SK-N-SH (cell line): ENCODE results near the gene P4HTM. TPM values are rescaled to one million over a fixed set of nuclear protein-coding genes. Genes with fewer than 3 reads are reported as not detected.

Source experiments
- CTCF ChIA-PET: fragments of 300-600, 350-600 bp; formaldehyde crosslinking; extraction: SDS; loops from one replicate; lab custom pipeline; 2021; lab: Yijun Ruan, JAX
- POLR2A ChIA-PET: fragments of 350-600 bp; sonication (Branson Sonifier 250); formaldehyde crosslinking; extraction: SDS; loops from one replicate; lab custom pipeline; 2020; ENCODE audit warnings: antibody characterized with exemption, inconsistent platforms; lab: Yijun Ruan, JAX
- DNase-seq: peaks from one replicate; pipeline ENCODE4 v3.0.0; 2012
- H2AFZ ChIP-seq: fragments of 200-600 bp; sonication (generic); 2 replicates; pipeline ENCODE4 v1.8.1; 2016; ENCODE audit warnings: antibody characterized with exemption, mild to moderate bottlenecking, low read depth
- H3F3A ChIP-seq: fragments of 200-600 bp; sonication (generic); replicated peaks from 2 replicates; pipeline ENCODE3; 2016; ENCODE audit warnings: antibody characterized with exemption, mild to moderate bottlenecking; ENCODE audit not compliant: insufficient read depth
- H3K27ac ChIP-seq, 2 experiments: fragments of 200-500 bp in 1 of 2; fragments of 200-600 bp in 1 of 2; sonication (Bioruptor generic) in 1 of 2; sonication (generic), shearing (Covaris generic) in 1 of 2; 2 replicates each; pipeline versions ENCODE4 v1.5.1 to v1.6.1; 2014 to 2016; ENCODE audit warnings: low read depth in 2 of 2, inconsistent platforms in 1 of 2, low read length in 1 of 2, mild to moderate bottlenecking in 1 of 2, mixed read lengths in 1 of 2
- H3K27me3 ChIP-seq: fragments of 200-600 bp; sonication (generic), shearing (Covaris generic); 2 replicates; pipeline ENCODE4 v1.6.1; 2016; ENCODE audit warnings: mixed run types; ENCODE audit not compliant: insufficient read depth
- H3K36me3 ChIP-seq, 2 experiments: fragments of 200-500 bp in 1 of 2; fragments of 200-600 bp in 1 of 2; sonication (Bioruptor generic) in 1 of 2; sonication (generic) in 1 of 2; replicated peaks in 1 of 2; 2 replicates each; pipeline versions ENCODE3 to v1.5.1; 2014 to 2016; ENCODE audit warnings: low read length in 1 of 2, mild to moderate bottlenecking in 1 of 2; ENCODE audit not compliant: insufficient read depth in 2 of 2, control insufficient read depth in 1 of 2
- H3K4me1 ChIP-seq, 2 experiments: fragments of 200-500 bp in 1 of 2; fragments of 200-600 bp in 1 of 2; sonication (Bioruptor generic) in 1 of 2; sonication (generic), shearing (Covaris generic) in 1 of 2; 2 replicates each; pipeline versions ENCODE4 v1.5.1 to v1.6.1; 2014 to 2016; ENCODE audit warnings: low read depth in 1 of 2, low read length in 1 of 2, mixed run types in 1 of 2; ENCODE audit not compliant: insufficient read depth in 2 of 2, control insufficient read depth in 1 of 2
- H3K4me2 ChIP-seq: fragments of 200-600 bp; sonication (generic), shearing (Covaris generic); 2 replicates; pipeline ENCODE4 v1.6.1; 2017; ENCODE audit warnings: mixed run types
- H3K4me3 ChIP-seq, 2 experiments: fragments of 200-500 bp in 1 of 2; fragments of 200-600 bp in 1 of 2; sonication (Bioruptor generic) in 1 of 2; sonication (generic), shearing (Covaris generic) in 1 of 2; 2 replicates each; pipeline versions ENCODE4 v1.5.1 to v1.8.1; 2014 to 2016; ENCODE audit warnings: low read depth in 2 of 2, inconsistent platforms in 1 of 2, low read length in 1 of 2, mild to moderate bottlenecking in 1 of 2, mixed read lengths in 1 of 2, moderate library complexity in 1 of 2
- H3K79me2 ChIP-seq: fragments of 200-600 bp; sonication (generic); 2 replicates; pipeline ENCODE4 v1.8.1; 2017; ENCODE audit warnings: mild to moderate bottlenecking; ENCODE audit not compliant: insufficient read depth
- H3K9ac ChIP-seq: fragments of 200-600 bp; sonication (generic); 2 replicates; pipeline ENCODE4 v1.6.1; 2017; ENCODE audit warnings: mixed run types
- H3K9me2 ChIP-seq: fragments of 200-600 bp; sonication (generic); 2 replicates; pipeline ENCODE4 v1.6.1; 2017; ENCODE audit warnings: mixed run types
- H3K9me3 ChIP-seq: fragments of 200-600 bp; sonication (generic); 2 replicates; pipeline ENCODE4 v1.6.1; 2017; ENCODE audit warnings: mixed run types, mild to moderate bottlenecking, moderate library complexity
- H4K20me1 ChIP-seq: fragments of 200-600 bp; sonication (generic); 2 replicates; pipeline ENCODE4 v1.6.1; 2017; ENCODE audit warnings: mild to moderate bottlenecking, mixed run types; ENCODE audit not compliant: insufficient read depth
- CHD2 ChIP-seq: fragments of 150-350 bp; IDR thresholded peaks from 2 replicates; pipeline ENCODE4 v1.6.1; 2018; ENCODE audit warnings: low read length; ENCODE audit not compliant: partially characterized antibody
- EP300 ChIP-seq, 2 experiments: IDR thresholded peaks; 2 replicates each; pipeline versions ENCODE4 v1.4.0 to v1.6.1; 2012; ENCODE audit warnings: borderline replicate concordance in 1 of 2, low read depth in 1 of 2, low read length in 1 of 2
- FOSL2 ChIP-seq: IDR thresholded peaks from 2 replicates; pipeline ENCODE4 v1.4.0; 2012; ENCODE audit warnings: low read depth, mild to moderate bottlenecking, moderate library complexity, borderline replicate concordance
- FOXM1 ChIP-seq: IDR thresholded peaks from 2 replicates; pipeline ENCODE4 v1.4.0; 2012; ENCODE audit warnings: low read depth, mild to moderate bottlenecking
- GABPA ChIP-seq: IDR thresholded peaks from 2 replicates; pipeline ENCODE4 v1.4.0; 2012; ENCODE audit warnings: low read depth, mild to moderate bottlenecking
- GATA2 ChIP-seq: sonication (generic); formaldehyde crosslinking; IDR thresholded peaks from 2 replicates; pipeline ENCODE4 v1.5.0; 2020; ENCODE audit warnings: mild to moderate bottlenecking, missing genetic modification reagents
- MEF2A ChIP-seq: IDR thresholded peaks from 2 replicates; pipeline ENCODE4 v1.4.0; 2012; ENCODE audit warnings: low read depth, borderline replicate concordance
- RAD21 ChIP-seq: IDR thresholded peaks from 2 replicates; pipeline ENCODE4 v1.6.1; 2012; ENCODE audit warnings: mild to moderate bottlenecking, low read length
- RCOR1 ChIP-seq: fragments of 150-350 bp; IDR thresholded peaks from 2 replicates; pipeline ENCODE4 v1.6.1; 2017; ENCODE audit warnings: antibody characterized with exemption, low read length
- TAF1 ChIP-seq: IDR thresholded peaks from 2 replicates; pipeline ENCODE4 v1.6.1; 2012; ENCODE audit warnings: low read depth, mild to moderate bottlenecking, low read length, moderate library complexity, borderline replicate concordance
- TEAD4 ChIP-seq: IDR thresholded peaks from 2 replicates; pipeline ENCODE4 v1.4.0; 2012; ENCODE audit warnings: mild to moderate bottlenecking, borderline replicate concordance; ENCODE audit not compliant: insufficient read depth
- WGBS: methylation state at CpG from one replicate; pipeline ENCODE4 v1.1.6; 2017; ENCODE audit warnings: low lambda C conversion rate; 5-methylcytosine and 5-hydroxymethylcytosine counted together
- polyA plus RNA-seq, 3 experiments: library from polyadenylated mRNA; depleted of rRNA; stranded (reverse); fragments of >200 nt; gene quantifications; 2 replicates each; pipeline ENCODE4 v1.2.3, GENCODE V29; 2012
- TF ChIP-seq, protein P1 (sequence below): fragments of 200-600 bp; sonication (generic); IDR thresholded peaks from 2 replicates; pipeline ENCODE4 v1.6.1; 2017; ENCODE audit warnings: antibody characterized with exemption, mild to moderate bottlenecking, moderate library complexity
- TF ChIP-seq, protein P2 (sequence below): IDR thresholded peaks from 2 replicates; pipeline ENCODE4 v1.4.0; 2012; ENCODE audit warnings: low read depth, borderline replicate concordance
- TF ChIP-seq, protein P3 (sequence below): fragments of 150-350 bp; IDR thresholded peaks from 2 replicates; pipeline ENCODE4 v1.6.1; 2017; ENCODE audit warnings: antibody characterized with exemption, low read length, low read depth, borderline replicate concordance

P4HTM gene
- polyA plus RNA-seq, 1 of the 3 experiments (the other 2 are of a cell fraction), result 21.0 TPM

DNA sequence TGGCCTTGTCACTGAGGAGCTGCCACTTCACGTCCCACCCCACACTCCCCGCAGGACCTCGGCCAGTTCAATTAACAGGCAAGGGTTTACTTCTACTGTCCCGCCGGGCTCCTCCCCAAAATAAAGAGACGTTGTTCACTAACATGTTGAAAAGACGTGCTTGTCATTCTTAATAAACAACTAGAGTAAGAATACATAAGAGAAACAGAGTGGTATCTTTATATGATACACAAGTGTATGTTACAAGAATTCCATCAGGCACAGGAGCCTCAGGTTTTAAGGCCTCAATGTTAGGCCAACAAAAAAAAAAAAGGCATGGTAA lies 39.5 kb downstream of the P4HTM start:
- no peaks in the 10 kb centered on the region for H4K20me1 ChIP-seq
- H3K4me3 ChIP-seq, result peak overlapping the region; percentile 83 to 87; a peak in 2 of 4 replicates
- H2AFZ ChIP-seq, result peak overlapping the region; percentile 69; the same call in 1 of the 2 replicates
- no peaks in the 10 kb centered on the region for H3K27me3 ChIP-seq
- no peaks in the 10 kb centered on the region for H3K9me2 ChIP-seq
- peak overlapping the region; percentile 69 to 73 for H3K27ac ChIP-seq
- POLR2A ChIA-PET, result interaction anchor here (0.6 to 2.3 kb wide), 8 partner anchors 9 to 104 kb away, joined by 3 to 18 read pairs (median 6); partner anchors contain the start of genes P4HTM, QRICH1 and WDR6
- peaks cover 44% of the 10 kb centered on the region for H3K79me2 ChIP-seq
- TF ChIP-seq RCOR1 (0 out of 2 replicates have a peak, but pooled peaks have one; percentile 6), CHD2 (no peak), MEF2A (no peak), TEAD4 (0 out of 2 replicates have a peak, but pooled peaks have one; percentile 6)
- WGBS, result 5% methylated on average over 7 of the region's 7 CpGs
- DNase-seq, result no peak
- peak overlapping the region; percentile 97 for H3K4me2 ChIP-seq
- H3K4me1 ChIP-seq, result peaks cover 10 to 32% of the 10 kb centered on the region in 2 experiments; a peak in 3 of 4 replicates
- H3K9me3 ChIP-seq, result no peaks in the 10 kb centered on the region
- H3F3A ChIP-seq, result peaks cover 54% of the 10 kb centered on the region
- peaks cover 64 to 65% of the 10 kb centered on the region in 2 experiments for H3K36me3 ChIP-seq
- CTCF ChIA-PET, result interaction anchor here (0.6 to 1.5 kb wide), 8 partner anchors 10 to 111 kb away, joined by 3 to 8 read pairs (median 4); partner anchors contain the start of genes ARIH2 and WDR6
- H3K9ac ChIP-seq, result peak overlapping the region; percentile 1; the same call in 1 of the 2 replicates

DNA sequence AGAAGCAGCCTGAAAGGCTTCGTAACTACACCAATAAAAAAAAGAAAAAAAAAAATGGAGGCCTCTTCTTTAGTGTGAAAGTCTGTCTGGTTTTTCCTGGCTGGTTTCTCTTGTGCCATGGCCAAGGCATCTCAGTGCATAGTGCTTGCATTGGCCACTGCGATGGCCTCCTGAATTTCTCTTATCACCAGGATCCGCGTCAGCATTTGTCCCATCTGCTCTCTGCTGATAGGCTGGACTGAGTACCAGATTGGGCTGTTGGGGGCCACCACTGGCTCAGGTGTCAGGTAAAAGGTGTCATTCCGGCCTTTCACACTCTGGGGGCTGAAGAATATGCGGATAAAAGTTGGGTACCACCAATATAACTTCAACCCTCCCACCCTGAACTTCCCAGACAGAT lies 40.3 kb downstream of the P4HTM start:
- no peak for DNase-seq
- TF ChIP-seq TAF1 (no peak), GABPA (no peak), RAD21 (no peak)
- TF ChIP-seq, all 33 proteins: peak for 0
- 85% methylated on average over 6 of the region's 6 CpGs for WGBS
- ChIA-PET CTCF (interaction anchor here (1.0 to 1.2 kb wide), 2 partner anchors 9 to 42 kb away, joined by 4 to 8 read pairs; partner anchors contain the start of gene NDUFAF3), POLR2A (interaction anchor here (0.6 kb wide), 1 partner anchor 743 kb away, joined by 3 read pairs; no protein-coding TSS in a partner anchor)
- Histone ChIP-seq H3F3A (peaks cover 53% of the 10 kb centered on the region), H3K27ac (no peak overlapping the region; a peak in 1 of 4 replicates), H3K9me2 (no peaks in the 10 kb centered on the region), H3K4me1 (peaks cover 10 to 29% of the 10 kb centered on the region in 2 experiments; a peak in 3 of 4 replicates), H3K9me3 (no peaks in the 10 kb centered on the region), H3K36me3 (peaks cover 61 to 64% of the 10 kb centered on the region in 2 experiments), H2AFZ (no peak overlapping the region), H3K79me2 (peaks cover 36% of the 10 kb centered on the region), H3K4me3 (no peak overlapping the region), H4K20me1 (no peaks in the 10 kb centered on the region), H3K9ac (no peak overlapping the region), H3K4me2 (no peak overlapping the region), H3K27me3 (no peaks in the 10 kb centered on the region)

DNA sequence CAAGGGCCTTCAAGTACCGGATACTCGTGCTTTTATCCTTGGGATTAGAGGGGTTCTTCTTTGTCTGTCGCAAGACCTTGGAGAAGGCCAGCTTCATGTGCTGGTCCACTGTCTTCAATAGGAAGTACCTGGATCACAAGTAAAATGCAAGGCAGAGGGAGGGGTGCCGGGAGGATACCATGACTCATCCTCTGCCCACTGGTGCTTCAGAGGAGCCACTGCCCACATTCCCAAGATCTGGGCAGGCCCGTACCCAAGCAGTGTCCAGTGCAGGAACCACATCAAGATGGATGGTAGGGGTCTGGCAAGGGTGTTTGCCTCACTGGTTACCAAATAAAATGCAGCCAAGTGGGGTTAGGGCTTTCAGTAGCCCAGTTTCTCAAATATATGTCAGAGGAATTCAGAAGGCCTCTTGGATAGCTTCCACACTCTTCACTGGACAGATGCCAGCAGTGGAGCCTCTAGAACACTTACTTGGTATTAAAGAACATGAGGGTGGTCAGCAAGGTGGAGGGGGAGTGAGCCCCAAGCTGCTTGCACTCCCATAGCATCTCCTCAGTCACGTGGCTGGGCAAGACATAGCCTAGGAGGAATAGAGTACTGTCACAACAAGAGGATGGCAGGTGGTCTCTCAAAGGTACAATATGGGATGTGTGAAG lies 42.7 kb downstream of the P4HTM start:
- Histone ChIP-seq H3K79me2 (peaks cover 27% of the 10 kb centered on the region), H3K4me1 (peaks cover 2 to 17% of the 10 kb centered on the region in 2 experiments; a peak in 2 of 4 replicates), H3K4me2 (no peak overlapping the region), H3K36me3 (peaks cover 45 to 67% of the 10 kb centered on the region in 2 experiments), H2AFZ (no peak overlapping the region), H3K4me3 (no peak overlapping the region), H3K9ac (no peak overlapping the region), H3K27me3 (no peaks in the 10 kb centered on the region), H3F3A (peaks cover 39% of the 10 kb centered on the region), H3K27ac (no peak overlapping the region; a peak in 1 of 4 replicates), H4K20me1 (no peaks in the 10 kb centered on the region), H3K9me3 (no peaks in the 10 kb centered on the region), H3K9me2 (no peaks in the 10 kb centered on the region)
- ChIA-PET CTCF (interaction anchor here (1.0 to 1.3 kb wide), 2 partner anchors 10 to 11 kb away, joined by 3 to 4 read pairs; partner anchors contain the start of gene NDUFAF3), POLR2A (no interaction called here)
- TF ChIP-seq, protein P1, sequence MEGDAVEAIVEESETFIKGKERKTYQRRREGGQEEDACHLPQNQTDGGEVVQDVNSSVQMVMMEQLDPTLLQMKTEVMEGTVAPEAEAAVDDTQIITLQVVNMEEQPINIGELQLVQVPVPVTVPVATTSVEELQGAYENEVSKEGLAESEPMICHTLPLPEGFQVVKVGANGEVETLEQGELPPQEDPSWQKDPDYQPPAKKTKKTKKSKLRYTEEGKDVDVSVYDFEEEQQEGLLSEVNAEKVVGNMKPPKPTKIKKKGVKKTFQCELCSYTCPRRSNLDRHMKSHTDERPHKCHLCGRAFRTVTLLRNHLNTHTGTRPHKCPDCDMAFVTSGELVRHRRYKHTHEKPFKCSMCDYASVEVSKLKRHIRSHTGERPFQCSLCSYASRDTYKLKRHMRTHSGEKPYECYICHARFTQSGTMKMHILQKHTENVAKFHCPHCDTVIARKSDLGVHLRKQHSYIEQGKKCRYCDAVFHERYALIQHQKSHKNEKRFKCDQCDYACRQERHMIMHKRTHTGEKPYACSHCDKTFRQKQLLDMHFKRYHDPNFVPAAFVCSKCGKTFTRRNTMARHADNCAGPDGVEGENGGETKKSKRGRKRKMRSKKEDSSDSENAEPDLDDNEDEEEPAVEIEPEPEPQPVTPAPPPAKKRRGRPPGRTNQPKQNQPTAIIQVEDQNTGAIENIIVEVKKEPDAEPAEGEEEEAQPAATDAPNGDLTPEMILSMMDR, result no peak
- no peak for TF ChIP-seq FOSL2
- TF ChIP-seq, protein P2, sequence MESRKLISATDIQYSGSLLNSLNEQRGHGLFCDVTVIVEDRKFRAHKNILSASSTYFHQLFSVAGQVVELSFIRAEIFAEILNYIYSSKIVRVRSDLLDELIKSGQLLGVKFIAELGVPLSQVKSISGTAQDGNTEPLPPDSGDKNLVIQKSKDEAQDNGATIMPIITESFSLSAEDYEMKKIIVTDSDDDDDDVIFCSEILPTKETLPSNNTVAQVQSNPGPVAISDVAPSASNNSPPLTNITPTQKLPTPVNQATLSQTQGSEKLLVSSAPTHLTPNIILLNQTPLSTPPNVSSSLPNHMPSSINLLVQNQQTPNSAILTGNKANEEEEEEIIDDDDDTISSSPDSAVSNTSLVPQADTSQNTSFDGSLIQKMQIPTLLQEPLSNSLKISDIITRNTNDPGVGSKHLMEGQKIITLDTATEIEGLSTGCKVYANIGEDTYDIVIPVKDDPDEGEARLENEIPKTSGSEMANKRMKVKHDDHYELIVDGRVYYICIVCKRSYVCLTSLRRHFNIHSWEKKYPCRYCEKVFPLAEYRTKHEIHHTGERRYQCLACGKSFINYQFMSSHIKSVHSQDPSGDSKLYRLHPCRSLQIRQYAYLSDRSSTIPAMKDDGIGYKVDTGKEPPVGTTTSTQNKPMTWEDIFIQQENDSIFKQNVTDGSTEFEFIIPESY, result no peak
- no peak for TF ChIP-seq GATA2
- no peak for TF ChIP-seq TAF1
- no peak for TF ChIP-seq FOXM1
- no peak for TF ChIP-seq EP300 (IDR thresholded peaks at IDR 0.05; ENCODE audit: borderline replicate concordance in 1 of 2, low read depth in 1 of 2, low read length in 1 of 2)
- TF ChIP-seq, protein P3, sequence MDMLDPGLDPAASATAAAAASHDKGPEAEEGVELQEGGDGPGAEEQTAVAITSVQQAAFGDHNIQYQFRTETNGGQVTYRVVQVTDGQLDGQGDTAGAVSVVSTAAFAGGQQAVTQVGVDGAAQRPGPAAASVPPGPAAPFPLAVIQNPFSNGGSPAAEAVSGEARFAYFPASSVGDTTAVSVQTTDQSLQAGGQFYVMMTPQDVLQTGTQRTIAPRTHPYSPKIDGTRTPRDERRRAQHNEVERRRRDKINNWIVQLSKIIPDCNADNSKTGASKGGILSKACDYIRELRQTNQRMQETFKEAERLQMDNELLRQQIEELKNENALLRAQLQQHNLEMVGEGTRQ, result no peak
- DNase-seq, result no peak
- 78% methylated on average over 5 of the region's 6 CpGs for WGBS
